ENCODE measurements around the gene FTSJ1. TPM values are rescaled to one million over a fixed set of nuclear protein-coding genes. Genes with fewer than 3 reads are reported as not detected.

Gene FTSJ1
- total and polyA plus RNA-seq, 7 donors = 15.6 to 39.9 (median 26.9) TPM

DNA sequence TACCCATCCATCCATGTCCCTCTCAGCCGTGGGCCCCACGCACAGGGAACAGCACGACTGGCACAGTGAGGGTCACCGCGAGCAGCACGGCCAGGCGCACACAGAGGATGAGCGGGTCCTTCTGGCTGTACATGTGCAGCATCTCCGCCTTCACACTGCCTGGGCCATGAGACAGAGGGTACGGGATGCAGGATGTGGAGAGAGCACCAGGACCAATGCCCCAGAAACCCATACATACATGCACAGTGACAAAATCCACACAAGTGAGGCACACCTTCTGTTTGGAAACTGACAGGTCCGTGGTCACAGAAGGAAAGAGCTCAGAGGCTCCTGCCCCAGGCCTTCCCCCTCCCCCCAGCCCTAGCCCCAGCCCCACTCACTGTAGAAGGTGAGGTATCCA lies 15.4 kb upstream of the FTSJ1 start:
- DNase-seq = no peak
- no peaks in the 10 kb centered on the region for H3K36me3 ChIP-seq
- H3K9me3 ChIP-seq = no peaks in the 10 kb centered on the region
- intact Hi-C loops (cut with DNase I) = no loop called here
- WGBS, 2 donors = 96 to 98% methylated on average over 11 of the region's 11 CpGs
- H3K27ac ChIP-seq = no peak overlapping the region
- H3K27me3 ChIP-seq = no peaks in the 10 kb centered on the region
- H3K4me3 ChIP-seq = no peak overlapping the region
- TF ChIP-seq POLR2AphosphoS5 (IDR thresholded peaks at IDR 0.05) = no peak
- TF ChIP-seq POLR2A (IDR thresholded peaks at IDR 0.05) = no peak
- no peaks in the 10 kb centered on the region for H3K4me1 ChIP-seq

GRCh38 chrX:48461830-48462229 lies 14.2 kb upstream of the FTSJ1 start:
- H3K9me3 ChIP-seq = no peaks in the 10 kb centered on the region
- intact Hi-C loops (cut with DNase I) = no loop called here
- H3K27me3 ChIP-seq = no peaks in the 10 kb centered on the region
- H3K4me1 ChIP-seq = no peaks in the 10 kb centered on the region
- H3K36me3 ChIP-seq = no peaks in the 10 kb centered on the region
- H3K4me3 ChIP-seq = no peak overlapping the region
- TF ChIP-seq EP300 (IDR thresholded peaks at IDR 0.05) (no peak), POLR2A (IDR thresholded peaks at IDR 0.05) (no peak), POLR2AphosphoS5 (IDR thresholded peaks at IDR 0.05) (no peak)
- TF ChIP-seq, protein P1, sequence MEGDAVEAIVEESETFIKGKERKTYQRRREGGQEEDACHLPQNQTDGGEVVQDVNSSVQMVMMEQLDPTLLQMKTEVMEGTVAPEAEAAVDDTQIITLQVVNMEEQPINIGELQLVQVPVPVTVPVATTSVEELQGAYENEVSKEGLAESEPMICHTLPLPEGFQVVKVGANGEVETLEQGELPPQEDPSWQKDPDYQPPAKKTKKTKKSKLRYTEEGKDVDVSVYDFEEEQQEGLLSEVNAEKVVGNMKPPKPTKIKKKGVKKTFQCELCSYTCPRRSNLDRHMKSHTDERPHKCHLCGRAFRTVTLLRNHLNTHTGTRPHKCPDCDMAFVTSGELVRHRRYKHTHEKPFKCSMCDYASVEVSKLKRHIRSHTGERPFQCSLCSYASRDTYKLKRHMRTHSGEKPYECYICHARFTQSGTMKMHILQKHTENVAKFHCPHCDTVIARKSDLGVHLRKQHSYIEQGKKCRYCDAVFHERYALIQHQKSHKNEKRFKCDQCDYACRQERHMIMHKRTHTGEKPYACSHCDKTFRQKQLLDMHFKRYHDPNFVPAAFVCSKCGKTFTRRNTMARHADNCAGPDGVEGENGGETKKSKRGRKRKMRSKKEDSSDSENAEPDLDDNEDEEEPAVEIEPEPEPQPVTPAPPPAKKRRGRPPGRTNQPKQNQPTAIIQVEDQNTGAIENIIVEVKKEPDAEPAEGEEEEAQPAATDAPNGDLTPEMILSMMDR (IDR thresholded peaks at IDR 0.05) = no peak
- no peak for DNase-seq
- 78 to 80% methylated on average over 6 of the region's 6 CpGs for WGBS, 2 donors
- H3K27ac ChIP-seq = no peak overlapping the region

GRCh38 chrX:48465336-48465933 lies 10.6 kb upstream of the FTSJ1 start:
- no peaks in the 10 kb centered on the region for H3K9me3 ChIP-seq
- intact Hi-C loops (cut with DNase I) = no loop called here
- peaks cover 0 to 11% (median 0%) of the 10 kb centered on the region in 4 donors for H3K4me1 ChIP-seq
- DNase-seq = no peak
- TF ChIP-seq POLR2AphosphoS5 (IDR thresholded peaks at IDR 0.05) = no peak
- TF ChIP-seq, protein P1 (IDR thresholded peaks at IDR 0.05) = no peak
- TF ChIP-seq EP300 (IDR thresholded peaks at IDR 0.05) = no peak
- no peak for TF ChIP-seq POLR2A (IDR thresholded peaks at IDR 0.05)
- no peaks in the 10 kb centered on the region for H3K27me3 ChIP-seq
- H3K4me3 ChIP-seq = no peak overlapping the region
- 78 to 88% methylated on average over 10 of the region's 10 CpGs for WGBS, 2 donors
- H3K27ac ChIP-seq = peak overlapping the region in 1 of 4 donors; percentile 3
- no peaks in the 10 kb centered on the region for H3K36me3 ChIP-seq

DNA sequence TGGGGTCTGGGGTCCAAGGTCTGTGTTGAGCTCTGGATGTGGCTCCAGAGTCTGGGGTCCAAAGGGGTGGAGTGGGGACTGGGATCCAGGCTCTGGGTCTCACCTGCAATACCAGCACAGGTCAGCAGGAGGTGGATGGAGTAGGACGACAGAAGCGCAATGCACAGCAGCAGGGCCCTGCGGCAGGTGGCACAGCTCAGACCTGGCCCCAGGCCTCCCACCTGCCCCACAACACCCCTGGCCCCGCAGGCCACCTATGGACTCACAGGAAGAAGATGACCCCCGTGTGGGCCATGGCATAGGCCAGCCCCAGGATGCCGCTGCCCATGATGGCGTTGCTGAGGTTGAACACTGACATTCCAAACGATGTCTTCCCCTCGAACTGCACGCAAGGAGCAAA lies 9.3 kb upstream of the FTSJ1 start:
- intact Hi-C loops (cut with DNase I) = no loop called here
- no peaks in the 10 kb centered on the region for H3K27me3 ChIP-seq
- H3K4me3 ChIP-seq = no peak overlapping the region
- no peaks in the 10 kb centered on the region for H3K36me3 ChIP-seq
- DNase-seq = no peak
- no peak overlapping the region for H3K27ac ChIP-seq
- no peaks in the 10 kb centered on the region for H3K9me3 ChIP-seq
- peaks cover 0 to 11% (median 0%) of the 10 kb centered on the region in 4 donors for H3K4me1 ChIP-seq
- no peak for TF ChIP-seq POLR2AphosphoS5 (IDR thresholded peaks at IDR 0.05)
- TF ChIP-seq POLR2A (IDR thresholded peaks at IDR 0.05) = no peak
- no peak for TF ChIP-seq EP300 (IDR thresholded peaks at IDR 0.05)
- TF ChIP-seq, protein P1 (IDR thresholded peaks at IDR 0.05) = no peak
- 96% methylated on average over 10 of the region's 10 CpGs for WGBS, 2 donors

- TF ChIP-seq, protein P1 (IDR thresholded peaks at IDR 0.05) = no peak
- TF ChIP-seq POLR2A (IDR thresholded peaks at IDR 0.05) = no peak
- no peak for TF ChIP-seq EP300 (IDR thresholded peaks at IDR 0.05)
- no peak for TF ChIP-seq POLR2AphosphoS5 (IDR thresholded peaks at IDR 0.05)
- Histone ChIP-seq H3K36me3 (no peaks in the 10 kb centered on the region), H3K9me3 (no peaks in the 10 kb centered on the region), H3K27ac (no peak overlapping the region), H3K4me1 (peaks cover 0 to 11% (median 0%) of the 10 kb centered on the region in 4 donors), H3K4me3 (peak overlapping the region in 1 of 4 donors; percentile 21), H3K27me3 (no peaks in the 10 kb centered on the region)
- DNase-seq = no peak
- WGBS, 2 donors = 68 to 73% methylated on average over 10 of the region's 10 CpGs
- intact Hi-C loops (cut with DNase I) = no loop called here
These were observed 8.7 kb upstream of the FTSJ1 start for GRCh38 chrX:48467281-48467761.

Data from sigmoid colon (tissue), 7 donors.